Ramos (cell line): ENCODE results near the gene ZNF429.
"Not testable (repeated sequence)": the region's sequence is repeated elsewhere in the genome, so short reads cannot be mapped to it uniquely, and the experiment has no call there.

Source experiments
- in situ Hi-C: fragments of 300-500 bp; cut with MboI; formaldehyde crosslinking; loops from one replicate; pipeline ENCODE4 v1.14.3; 2022; ENCODE audit warnings: low sequenced_read_pairs; ENCODE audit not compliant: unreplicated experiment

ZNF429 gene

GRCh38 chr19:21587117-21587461 lies 81.7 kb downstream of the ZNF429 start:
- in situ Hi-C loops, result no loop called here

GRCh38 chr19:21587549-21587948 lies 82.1 kb downstream of the ZNF429 start:
- in situ Hi-C loops, result no loop called here

GRCh38 chr19:21588065-21588601 lies 82.7 kb downstream of the ZNF429 start:
- in situ Hi-C loops, result no loop called here

- in situ Hi-C loops, result no loop called here
These were observed 85.5 kb downstream of the ZNF429 start for GRCh38 chr19:21590867-21591266.

GRCh38 chr19:21593008-21593481 lies 87.6 kb downstream of the ZNF429 start:
- in situ Hi-C loops, result no loop called here

- in situ Hi-C loops, result no loop called here
These were observed 88.1 kb downstream of the ZNF429 start for GRCh38 chr19:21593502-21593901.

GRCh38 chr19:21593934-21594820 lies 88.8 kb downstream of the ZNF429 start:
- in situ Hi-C loops, result no loop called here

GRCh38 chr19:21595185-21595584 lies 89.8 kb downstream of the ZNF429 start:
- in situ Hi-C loops, result no loop called here

GRCh38 chr19:21602082-21602658 lies 96.8 kb downstream of the ZNF429 start:
- in situ Hi-C loops, result no loop called here

GRCh38 chr19:21602659-21603430 lies 97.4 kb downstream of the ZNF429 start:
- in situ Hi-C loops, result not testable (repeated sequence)

GRCh38 chr19:21603431-21604231 lies 98.2 kb downstream of the ZNF429 start:
- in situ Hi-C loops, result no loop called here

- in situ Hi-C loops, result no loop called here
These were observed 99.0 kb downstream of the ZNF429 start for GRCh38 chr19:21604351-21604926.
